GM19395 (cell line): ENCODE results near the gene BPGM.
"Not testable (repeated sequence)": the region's sequence is repeated elsewhere in the genome, so short reads cannot be mapped to it uniquely, and the experiment has no call there.

ENCODE experiments used
- ATAC-seq: cut with Tn5 transposase; IDR thresholded peaks from one replicate; pipeline ENCODE4 v1.9.1; 2021; ENCODE audit warnings: mild to moderate bottlenecking, moderate library complexity; ENCODE audit not compliant: unreplicated experiment

The BPGM gene

GRCh38 chr7:134662166-134662870 lies 15.7 kb downstream of the BPGM start:
- ATAC-seq = no peak

- ATAC-seq = no peak
Observed at GRCh38 chr7:134662871-134663205, 16.2 kb downstream of the BPGM start.

GRCh38 chr7:134665045-134665444 lies 18.4 kb downstream of the BPGM start:
- ATAC-seq = not testable (repeated sequence)

- ATAC-seq = no peak
Observed at GRCh38 chr7:134667899-134668298, 21.2 kb downstream of the BPGM start.

- ATAC-seq = no peak
Observed at GRCh38 chr7:134669388-134669787, 22.7 kb downstream of the BPGM start.

GRCh38 chr7:134669845-134670373 lies 23.3 kb downstream of the BPGM start:
- peak; percentile 92 for ATAC-seq

- ATAC-seq = no peak
Observed at GRCh38 chr7:134671609-134672008, 25.0 kb downstream of the BPGM start.

- no peak for ATAC-seq
Observed at GRCh38 chr7:134674424-134674823, 27.8 kb downstream of the BPGM start.

- ATAC-seq = no peak
Observed at GRCh38 chr7:134676743-134677142, 30.1 kb downstream of the BPGM start.

- no peak for ATAC-seq
Observed at GRCh38 chr7:134678115-134678514, 31.5 kb downstream of the BPGM start.

GRCh38 chr7:134679006-134679405 lies 32.4 kb downstream of the BPGM start:
- no peak for ATAC-seq

- no peak for ATAC-seq
Observed at GRCh38 chr7:134684165-134684564, 37.5 kb downstream of the BPGM start.

- no peak for ATAC-seq
Observed at GRCh38 chr7:134685250-134685649, 38.6 kb downstream of the BPGM start.

GRCh38 chr7:134686786-134687185 lies 40.1 kb downstream of the BPGM start:
- ATAC-seq = no peak

- not testable (repeated sequence) for ATAC-seq
Observed at GRCh38 chr7:134689550-134689949, 42.9 kb downstream of the BPGM start.

GRCh38 chr7:134690016-134690415 lies 43.4 kb downstream of the BPGM start:
- no peak for ATAC-seq

- ATAC-seq = no peak
Observed at GRCh38 chr7:134690614-134691504, 44.2 kb downstream of the BPGM start.

- ATAC-seq = no peak
Observed at GRCh38 chr7:134691546-134692343, 45.1 kb downstream of the BPGM start.

GRCh38 chr7:134692344-134692705 lies 45.7 kb downstream of the BPGM start:
- ATAC-seq = no peak

- ATAC-seq = no peak
Observed at GRCh38 chr7:134693256-134693655, 46.6 kb downstream of the BPGM start.

GRCh38 chr7:134694299-134694698 lies 47.6 kb downstream of the BPGM start:
- no peak for ATAC-seq
